Midbrain (tissue), 1 donor: ENCODE results near the gene ABCA7.
"Not testable (repeated sequence)": the region's sequence is repeated elsewhere in the genome, so short reads cannot be mapped to it uniquely, and the experiment has no call there.

Experiments used
- DNase-seq: peaks from one replicate; lab custom pipeline; 2025; lab: John Stamatoyannopoulos, UW

Gene ABCA7

GRCh38 chr19:1105873-1106840 lies 66.2 kb downstream of the ABCA7 start:
- DNase-seq, result no peak

GRCh38 chr19:1106841-1107660 lies 67.1 kb downstream of the ABCA7 start:
- DNase-seq, result no peak

GRCh38 chr19:1107661-1108261 lies 67.9 kb downstream of the ABCA7 start:
- DNase-seq, result no peak

- no peak for DNase-seq
These were observed 68.6 kb downstream of the ABCA7 start for GRCh38 chr19:1108291-1109031.

- DNase-seq, result no peak
These were observed 69.2 kb downstream of the ABCA7 start for GRCh38 chr19:1109032-1109551.

- DNase-seq, result no peak
These were observed 70.1 kb downstream of the ABCA7 start for GRCh38 chr19:1109697-1110671.

GRCh38 chr19:1110809-1111640 lies 71.1 kb downstream of the ABCA7 start:
- no peak for DNase-seq

GRCh38 chr19:1111641-1112267 lies 71.8 kb downstream of the ABCA7 start:
- no peak for DNase-seq

GRCh38 chr19:1112268-1113029 lies 72.5 kb downstream of the ABCA7 start:
- DNase-seq, result no peak

- peak; percentile 93 for DNase-seq
These were observed 73.4 kb downstream of the ABCA7 start for GRCh38 chr19:1113030-1113985.

GRCh38 chr19:1113986-1114483 lies 74.1 kb downstream of the ABCA7 start:
- no peak for DNase-seq

GRCh38 chr19:1114728-1115127 lies 74.8 kb downstream of the ABCA7 start:
- DNase-seq, result not testable (repeated sequence)
